Activated T-cell treated with anti-CD3 and anti-CD28 coated beads for 48 hours (primary cell): ENCODE results near the gene SH3BGRL2.
"Not testable (repeated sequence)": the region's sequence is repeated elsewhere in the genome, so short reads cannot be mapped to it uniquely, and the experiment has no call there.

Experiments used
- DNase-seq: peaks from one replicate; pipeline ENCODE4 v3.0.0-alpha.2; 2020; ENCODE audit warnings: low read depth

Gene SH3BGRL2

DNA sequence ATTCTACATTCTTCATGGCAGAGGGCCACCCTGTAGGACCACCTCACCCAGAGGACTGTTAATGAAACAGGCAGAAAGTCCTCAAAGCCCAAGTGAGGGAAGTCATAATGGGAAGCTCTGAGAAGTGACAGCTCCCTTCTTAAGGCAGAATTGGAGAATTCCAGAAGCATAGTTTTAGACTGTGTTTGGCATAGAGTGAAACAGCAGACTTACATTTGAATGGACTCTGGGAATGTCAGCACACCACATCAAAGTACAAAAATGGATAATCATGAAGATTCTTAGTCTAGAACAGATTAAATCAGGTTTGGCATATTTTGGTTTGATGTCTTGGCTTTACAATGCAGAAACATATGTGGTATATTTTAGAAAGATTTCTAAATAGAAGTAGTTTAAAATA, 17.9 kb downstream of the SH3BGRL2 start:
- DNase-seq: no peak

DNA sequence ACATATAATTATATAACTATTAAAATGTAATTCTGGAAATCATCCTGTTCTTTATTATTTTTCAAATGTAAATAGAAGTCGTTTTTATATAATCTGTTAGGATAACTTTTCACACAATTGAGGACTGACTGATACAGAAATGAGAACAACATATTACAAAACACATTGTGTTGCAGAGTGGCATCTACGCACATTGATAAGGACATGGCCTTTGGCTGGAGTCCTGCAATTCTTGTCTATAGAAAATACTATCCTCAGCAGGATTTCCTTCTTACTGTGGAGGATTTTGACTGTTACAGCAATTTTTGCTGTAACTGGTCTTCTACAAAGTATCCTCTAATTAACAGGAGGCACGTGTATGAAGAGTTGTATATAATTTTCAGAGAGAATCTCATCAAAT, 19.8 kb downstream of the SH3BGRL2 start:
- DNase-seq: no peak

- DNase-seq: no peak
Observed at GRCh38 chr6:79656134-79656533, 25.0 kb downstream of the SH3BGRL2 start.

- no peak for DNase-seq
Observed at GRCh38 chr6:79657238-79657637, 26.1 kb downstream of the SH3BGRL2 start.

DNA sequence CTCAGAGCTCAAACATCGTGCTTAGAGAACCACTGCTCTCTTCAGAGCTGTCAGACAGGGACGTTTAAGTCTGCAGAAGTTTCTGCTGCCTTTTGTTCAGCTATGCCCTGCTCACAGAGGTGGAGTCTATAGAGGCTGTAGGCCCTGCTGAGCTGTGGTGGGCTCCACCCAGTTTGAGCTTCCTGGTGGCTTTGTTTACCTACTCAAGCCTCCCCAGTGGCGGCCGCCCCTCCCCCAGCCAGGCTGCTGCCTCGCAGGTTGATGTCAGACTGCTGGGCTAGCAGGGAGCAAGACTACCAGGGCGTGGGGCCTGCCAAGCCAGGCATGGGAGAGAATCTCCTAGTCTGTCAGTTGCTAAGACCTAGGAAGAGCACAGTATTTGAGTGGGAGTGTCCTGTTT, 32.5 kb downstream of the SH3BGRL2 start:
- DNase-seq: not testable (repeated sequence)

- DNase-seq: no peak
Observed at GRCh38 chr6:79665725-79666551, 34.8 kb downstream of the SH3BGRL2 start.

DNA sequence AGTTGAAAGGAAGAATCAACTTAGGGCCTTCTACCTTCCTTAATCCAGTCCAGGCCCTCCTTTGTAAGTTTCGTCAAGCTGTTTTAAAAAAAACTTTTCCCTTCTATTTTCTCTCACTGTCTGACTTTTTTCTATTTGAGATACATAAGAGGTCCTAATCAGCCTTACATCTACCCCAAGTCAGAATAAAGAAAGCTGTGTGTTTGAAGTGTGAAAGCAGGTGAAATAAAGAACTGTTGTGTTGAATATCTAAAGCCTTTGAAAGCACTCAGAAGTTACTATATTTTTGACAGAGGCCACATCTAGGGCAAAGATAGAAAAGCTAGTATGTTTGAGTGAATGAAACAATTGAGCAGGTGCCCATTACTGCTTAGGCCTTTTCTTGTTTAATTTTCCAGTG, 35.5 kb downstream of the SH3BGRL2 start:
- DNase-seq: no peak

GRCh38 chr6:79668381-79668780, 37.3 kb downstream of the SH3BGRL2 start:
- no peak for DNase-seq

DNA sequence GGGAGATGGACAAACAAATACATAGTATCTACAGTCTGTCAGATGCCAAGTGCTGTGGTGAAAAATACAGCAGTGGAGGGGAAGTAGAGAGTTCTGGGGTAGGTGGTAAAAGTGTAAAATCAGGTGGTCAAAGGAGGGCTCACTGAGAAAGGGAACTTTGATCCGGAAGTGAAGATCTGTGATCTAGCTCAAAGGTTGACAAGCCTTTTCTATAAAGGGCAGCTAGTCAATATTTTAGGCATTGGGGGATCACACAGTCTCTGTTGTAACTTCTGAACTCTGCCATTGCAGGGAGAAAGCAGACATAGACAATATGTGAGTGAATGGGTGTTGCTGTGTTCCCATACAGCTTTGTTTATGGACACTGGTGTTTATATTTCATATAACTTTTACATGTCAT, 38.6 kb downstream of the SH3BGRL2 start:
- DNase-seq: no peak

DNA sequence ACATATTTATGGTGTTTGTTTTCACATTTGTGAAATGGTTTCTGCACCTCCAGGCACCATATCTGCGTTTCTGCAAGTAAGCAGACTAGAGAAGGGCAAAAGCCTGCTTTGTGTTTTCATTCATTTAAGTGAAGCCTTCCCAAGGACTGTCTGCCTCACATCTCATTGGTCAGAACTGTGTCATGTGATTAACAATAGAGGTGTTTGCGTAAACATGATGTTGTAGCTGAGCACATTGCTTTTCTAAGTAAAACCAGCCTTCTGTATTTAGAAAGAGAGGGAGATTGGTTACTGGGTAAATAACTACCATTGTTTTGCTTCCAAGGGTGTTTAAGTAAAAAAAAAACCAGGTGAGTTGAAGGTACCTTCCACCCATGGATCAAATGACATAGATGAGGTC, 39.7 kb downstream of the SH3BGRL2 start:
- no peak for DNase-seq

DNA sequence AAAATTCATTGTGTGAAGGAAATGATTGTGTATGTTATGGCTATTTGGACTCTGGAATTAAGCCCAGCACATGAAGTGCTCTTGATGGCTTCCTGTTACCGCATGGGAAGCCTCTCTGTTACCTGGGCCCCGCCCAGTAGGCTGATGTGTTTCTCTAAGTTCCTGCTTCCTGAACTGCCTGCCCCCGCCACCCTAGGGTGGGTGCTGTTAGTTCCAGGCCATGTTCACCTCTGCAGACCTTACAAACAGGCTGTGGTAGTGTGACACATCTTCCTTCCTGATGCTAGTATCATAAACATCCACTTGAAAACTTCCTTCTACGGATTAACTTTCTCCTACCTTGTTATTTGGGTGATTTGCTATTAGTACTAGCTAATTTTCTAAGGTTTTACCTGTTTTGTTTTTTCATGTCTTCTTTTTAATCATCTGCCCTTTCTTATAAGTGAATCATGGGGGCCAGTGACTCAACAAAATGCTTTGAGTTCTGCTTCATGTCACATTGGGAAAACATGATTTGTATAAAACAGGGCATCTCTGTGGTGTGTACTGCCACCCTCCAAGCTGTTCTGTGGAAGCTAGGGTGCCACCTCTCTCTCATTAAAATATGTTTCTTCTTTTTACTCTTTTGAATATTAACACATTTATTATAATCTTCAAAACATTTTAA, 40.6 kb downstream of the SH3BGRL2 start:
- DNase-seq: peak; percentile 26

GRCh38 chr6:79672631-79673111, 41.5 kb downstream of the SH3BGRL2 start:
- DNase-seq: no peak

DNA sequence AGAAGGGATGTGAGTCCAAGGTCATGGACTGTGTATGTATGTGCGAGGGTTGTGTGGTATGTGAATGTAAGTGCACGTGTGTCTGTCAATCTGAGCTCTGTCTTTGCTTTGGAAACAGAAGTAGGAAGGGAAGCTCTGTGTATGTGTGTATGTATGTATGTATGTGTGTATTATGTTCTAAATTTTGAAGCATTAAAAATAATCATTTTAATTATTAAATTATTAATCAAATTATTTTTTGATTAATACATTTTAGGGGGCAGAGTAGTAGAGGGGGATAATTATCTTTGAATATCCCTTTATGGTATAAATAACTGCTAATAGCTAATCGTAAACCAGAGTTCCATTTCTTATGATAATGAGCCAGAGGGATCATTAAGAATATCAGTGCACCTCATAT, 42.8 kb downstream of the SH3BGRL2 start:
- no peak for DNase-seq

GRCh38 chr6:79676785-79677736, 45.9 kb downstream of the SH3BGRL2 start:
- no peak for DNase-seq

DNA sequence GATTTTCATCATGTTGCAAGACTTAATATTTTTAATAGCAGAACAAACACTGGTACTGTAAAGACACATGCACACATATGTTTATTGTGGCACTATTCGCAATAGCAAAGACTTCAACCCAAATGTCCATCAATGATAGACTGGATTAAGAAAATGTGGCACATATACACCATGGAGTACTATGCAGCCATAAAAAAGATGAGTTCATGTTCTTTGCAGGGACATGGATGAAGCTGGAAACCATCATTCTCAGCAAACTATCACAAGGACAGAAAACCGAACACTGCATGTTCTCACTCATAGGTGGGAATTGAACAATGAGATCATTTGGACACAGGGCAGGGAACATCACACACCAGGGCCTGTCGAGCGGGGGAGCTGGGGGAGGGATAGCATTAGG, 51.6 kb downstream of the SH3BGRL2 start:
- not testable (repeated sequence) for DNase-seq

DNA sequence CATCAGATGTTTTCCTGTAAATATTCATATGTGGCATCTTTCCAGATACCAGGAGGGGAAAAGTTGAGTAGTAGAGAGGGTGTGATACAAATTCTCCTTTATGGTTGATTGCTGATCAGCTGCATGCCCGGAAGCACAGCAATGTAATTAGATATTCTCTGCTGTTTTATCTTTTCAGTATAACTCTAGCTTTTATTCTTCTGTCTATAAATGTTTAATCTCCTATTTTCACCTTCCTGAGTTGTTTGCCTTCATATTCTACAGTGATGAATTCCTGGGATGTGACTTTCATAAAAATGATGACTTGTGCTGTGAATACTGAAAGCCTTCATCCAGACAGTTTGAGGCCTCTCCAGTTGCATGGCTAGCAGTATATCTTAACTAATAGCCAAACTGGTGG, 53.7 kb downstream of the SH3BGRL2 start:
- DNase-seq: no peak

DNA sequence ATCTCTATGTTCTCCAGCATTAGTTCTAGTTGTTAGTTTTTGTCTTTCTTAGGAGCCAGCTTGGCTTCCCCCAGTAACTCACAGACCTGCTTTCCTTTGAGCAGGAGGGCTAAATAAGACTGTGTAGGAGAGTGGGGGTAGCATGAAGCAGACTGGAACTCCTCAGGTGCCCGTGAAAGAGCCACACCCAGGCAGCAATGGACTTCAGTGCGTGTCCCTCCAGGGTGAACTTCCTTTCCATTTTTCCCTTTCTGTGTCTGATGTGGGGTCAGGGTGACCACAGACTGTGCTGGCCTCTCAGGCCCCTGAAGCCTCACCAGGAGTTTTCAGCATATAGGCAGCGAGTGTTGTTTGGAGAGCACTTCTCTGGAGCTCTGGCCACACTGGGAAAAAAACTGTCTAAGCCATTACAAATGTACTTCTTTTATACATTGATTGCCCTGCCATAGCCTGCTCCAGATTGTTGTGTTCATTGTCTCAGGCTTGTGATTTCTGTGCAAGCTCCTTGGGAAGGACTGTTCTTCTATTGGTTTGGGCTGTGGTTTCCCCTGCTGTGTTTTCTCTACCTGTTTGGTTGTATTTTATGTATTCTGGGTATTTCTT, 55.7 kb downstream of the SH3BGRL2 start:
- no peak for DNase-seq

- DNase-seq: no peak
Observed at GRCh38 chr6:79687759-79688158, 56.6 kb downstream of the SH3BGRL2 start.

DNA sequence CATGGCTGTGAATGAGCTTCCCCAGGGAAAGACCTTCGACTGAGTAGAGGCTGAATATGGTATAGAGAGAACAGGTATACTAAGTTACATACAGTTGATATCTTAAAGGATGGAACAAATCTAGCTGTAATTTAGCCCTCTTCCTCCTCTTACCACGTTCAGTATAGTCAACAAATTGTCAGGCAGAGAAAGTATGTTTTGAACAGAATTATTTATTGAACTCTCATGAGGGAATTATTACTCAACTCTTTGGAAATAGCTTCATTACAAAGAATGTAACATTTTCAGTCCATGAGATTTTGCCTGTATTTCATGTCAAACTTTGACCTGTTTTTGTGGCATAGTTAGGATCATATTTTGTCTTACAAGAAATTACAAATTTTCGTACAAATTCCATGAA, 63.0 kb downstream of the SH3BGRL2 start:
- no peak for DNase-seq

GRCh38 chr6:79694623-79695343, 63.7 kb downstream of the SH3BGRL2 start:
- no peak for DNase-seq

GRCh38 chr6:79697430-79697829, 66.3 kb downstream of the SH3BGRL2 start:
- DNase-seq: no peak
